HL-60 (cell line): Measurements from ENCODE around the gene ADCY3.

ENCODE experiments used
- CTCF ChIP-seq: IDR thresholded peaks from one replicate; pipeline ENCODE4 v1.5.1; 2011; ENCODE audit warnings: low read length, control low read depth, inconsistent platforms; ENCODE audit not compliant: insufficient read depth
- REST ChIP-seq: IDR thresholded peaks from 2 replicates; pipeline ENCODE4 v1.6.1; 2012; ENCODE audit warnings: low read depth; ENCODE audit not compliant: insufficient replicate concordance

GRCh38 chr2:24779116-24779515, 140.9 kb downstream of the ADCY3 start:
- TF ChIP-seq CTCF: no peak
- no peak for TF ChIP-seq REST
